K562 (cell line): Measurements from ENCODE around the gene LGALS12. TPM values are rescaled to one million over a fixed set of nuclear protein-coding genes. Genes with fewer than 3 reads are reported as not detected.

Experiments used
- CREM ChIP-seq: IDR thresholded peaks from 2 replicates; pipeline ENCODE4 v1.6.1; 2014; ENCODE audit warnings: antibody characterized with exemption, low read depth
- JUND ChIP-seq, 2 experiments: IDR thresholded peaks; 2 replicates in 1 of 2; 3 replicates in 1 of 2; pipeline ENCODE4 v1.6.1; 2011; ENCODE audit warnings: borderline replicate concordance in 2 of 2, low read depth in 2 of 2, low read length in 2 of 2, improper control_type of control experiment in 1 of 2, missing biosample characterization in 1 of 2, missing genetic modification characterization in 1 of 2, missing genetic modification reagents in 1 of 2
- RCOR1 ChIP-seq, 2 experiments: IDR thresholded peaks; 2 replicates each; pipeline ENCODE4 v1.6.1; 2012; ENCODE audit warnings: low read depth in 2 of 2, low read length in 2 of 2, borderline replicate concordance in 1 of 2, improper control_type of control experiment in 1 of 2
- ZBTB12 ChIP-seq: fragments of 250-450 bp; sonication (Bioruptor Pico); IDR thresholded peaks from 2 replicates; pipeline ENCODE4 v1.4.0; 2020
- polyA plus RNA-seq, 8 experiments: library from polyadenylated mRNA; depleted of rRNA in 4 of 8; stranded (reverse) in 5 of 8; unstranded in 3 of 8; fragments of >200 nt; fragmentation: Nextera tagmentation in 2 of 8; fragmentation: Illumina TruSeq in 1 of 8; extraction: Ambion mirVana in 2 of 8; extraction: Trizol in 1 of 8; gene quantifications; 2 replicates each; pipeline versions ENCODE4 v1.2.1 to v1.2.3, GENCODE V29; 2011 to 2014; ENCODE audit warnings: inconsistent platforms in 1 of 8, missing spikeins in 1 of 8
- total RNA-seq, 7 experiments: library from RNA; depleted of rRNA in 6 of 7; stranded (reverse); fragments of >200 nt in 6 of 7; fragmentation: Illumina TruSeq in 2 of 7; extraction: Trizol in 2 of 7; gene quantifications; 2 replicates each; pipeline versions ENCODE4 v1.2.1 to v1.2.3, GENCODE V29; 2011 to 2021; ENCODE audit warnings: low replicate concordance in 1 of 7
- TF ChIP-seq, protein P1 (sequence below), 3 experiments: IDR thresholded peaks in 2 of 3; conservative IDR thresholded peaks in 1 of 3; 2 replicates each; pipeline ENCODE4 v1.5.1; 2011 to 2012; ENCODE audit warnings: low read length in 3 of 3, mild to moderate bottlenecking in 3 of 3, control low read depth in 2 of 3, improper control_type of control experiment in 1 of 3, inconsistent platforms in 1 of 3, low read depth in 1 of 3, mixed read lengths in 1 of 3, moderate library complexity in 1 of 3; ENCODE audit not compliant: insufficient read depth in 2 of 3
- TF ChIP-seq, protein P2 (sequence below), 2 experiments: fragments of 450-650 bp; formaldehyde crosslinking in 1 of 2; IDR thresholded peaks; 2 replicates each; pipeline versions ENCODE4 v1.4.0 to v1.6.1; 2014 to 2020; ENCODE audit warnings: mild to moderate bottlenecking in 2 of 2, borderline replicate concordance in 1 of 2, low read depth in 1 of 2
- TF ChIP-seq, protein P3 (sequence below): fragments of 450-650 bp; formaldehyde crosslinking; IDR thresholded peaks from 2 replicates; pipeline ENCODE4 v1.4.0; 2020; ENCODE audit warnings: mild to moderate bottlenecking, moderate library complexity

Gene LGALS12
- total and polyA plus RNA-seq, 9 of the 15 experiments (the other 6 are each of a cell fraction or from before 2014, with no cell fraction given), result 0.66 to 8.0 (median 5.0) TPM

DNA sequence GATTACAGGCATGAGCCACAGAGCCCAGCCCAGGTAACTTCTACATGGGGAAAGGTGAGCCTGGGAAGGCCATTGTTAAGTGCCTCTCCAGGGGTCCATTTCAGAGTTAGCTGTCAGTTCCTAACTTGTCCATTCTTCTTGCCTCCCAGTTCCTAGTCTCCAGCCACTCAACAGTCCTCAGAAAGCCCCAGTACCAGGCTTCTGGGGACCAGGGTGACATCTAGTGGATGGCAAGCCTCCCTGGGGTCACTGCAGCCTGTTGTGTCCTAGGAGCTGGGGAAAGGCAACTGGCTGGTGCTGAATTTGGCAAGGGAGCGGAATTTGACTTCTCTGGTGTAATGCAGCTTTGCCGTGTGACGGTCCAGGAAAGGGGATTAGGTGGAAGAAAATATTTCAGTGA lies 2.1 kb downstream of the LGALS12 start (continued):
- TF ChIP-seq, protein P1, sequence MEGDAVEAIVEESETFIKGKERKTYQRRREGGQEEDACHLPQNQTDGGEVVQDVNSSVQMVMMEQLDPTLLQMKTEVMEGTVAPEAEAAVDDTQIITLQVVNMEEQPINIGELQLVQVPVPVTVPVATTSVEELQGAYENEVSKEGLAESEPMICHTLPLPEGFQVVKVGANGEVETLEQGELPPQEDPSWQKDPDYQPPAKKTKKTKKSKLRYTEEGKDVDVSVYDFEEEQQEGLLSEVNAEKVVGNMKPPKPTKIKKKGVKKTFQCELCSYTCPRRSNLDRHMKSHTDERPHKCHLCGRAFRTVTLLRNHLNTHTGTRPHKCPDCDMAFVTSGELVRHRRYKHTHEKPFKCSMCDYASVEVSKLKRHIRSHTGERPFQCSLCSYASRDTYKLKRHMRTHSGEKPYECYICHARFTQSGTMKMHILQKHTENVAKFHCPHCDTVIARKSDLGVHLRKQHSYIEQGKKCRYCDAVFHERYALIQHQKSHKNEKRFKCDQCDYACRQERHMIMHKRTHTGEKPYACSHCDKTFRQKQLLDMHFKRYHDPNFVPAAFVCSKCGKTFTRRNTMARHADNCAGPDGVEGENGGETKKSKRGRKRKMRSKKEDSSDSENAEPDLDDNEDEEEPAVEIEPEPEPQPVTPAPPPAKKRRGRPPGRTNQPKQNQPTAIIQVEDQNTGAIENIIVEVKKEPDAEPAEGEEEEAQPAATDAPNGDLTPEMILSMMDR (IDR thresholded peaks at IDR 0.05 in 2 of 3, conservative IDR thresholded peaks at IDR 0.05 in 1 of 3; ENCODE audit: insufficient read depth in 2 of 3, low read depth in 1 of 3, low read length in 3 of 3), result peak; percentile 75 to 89 (median 85)
- TF ChIP-seq, protein P2, sequence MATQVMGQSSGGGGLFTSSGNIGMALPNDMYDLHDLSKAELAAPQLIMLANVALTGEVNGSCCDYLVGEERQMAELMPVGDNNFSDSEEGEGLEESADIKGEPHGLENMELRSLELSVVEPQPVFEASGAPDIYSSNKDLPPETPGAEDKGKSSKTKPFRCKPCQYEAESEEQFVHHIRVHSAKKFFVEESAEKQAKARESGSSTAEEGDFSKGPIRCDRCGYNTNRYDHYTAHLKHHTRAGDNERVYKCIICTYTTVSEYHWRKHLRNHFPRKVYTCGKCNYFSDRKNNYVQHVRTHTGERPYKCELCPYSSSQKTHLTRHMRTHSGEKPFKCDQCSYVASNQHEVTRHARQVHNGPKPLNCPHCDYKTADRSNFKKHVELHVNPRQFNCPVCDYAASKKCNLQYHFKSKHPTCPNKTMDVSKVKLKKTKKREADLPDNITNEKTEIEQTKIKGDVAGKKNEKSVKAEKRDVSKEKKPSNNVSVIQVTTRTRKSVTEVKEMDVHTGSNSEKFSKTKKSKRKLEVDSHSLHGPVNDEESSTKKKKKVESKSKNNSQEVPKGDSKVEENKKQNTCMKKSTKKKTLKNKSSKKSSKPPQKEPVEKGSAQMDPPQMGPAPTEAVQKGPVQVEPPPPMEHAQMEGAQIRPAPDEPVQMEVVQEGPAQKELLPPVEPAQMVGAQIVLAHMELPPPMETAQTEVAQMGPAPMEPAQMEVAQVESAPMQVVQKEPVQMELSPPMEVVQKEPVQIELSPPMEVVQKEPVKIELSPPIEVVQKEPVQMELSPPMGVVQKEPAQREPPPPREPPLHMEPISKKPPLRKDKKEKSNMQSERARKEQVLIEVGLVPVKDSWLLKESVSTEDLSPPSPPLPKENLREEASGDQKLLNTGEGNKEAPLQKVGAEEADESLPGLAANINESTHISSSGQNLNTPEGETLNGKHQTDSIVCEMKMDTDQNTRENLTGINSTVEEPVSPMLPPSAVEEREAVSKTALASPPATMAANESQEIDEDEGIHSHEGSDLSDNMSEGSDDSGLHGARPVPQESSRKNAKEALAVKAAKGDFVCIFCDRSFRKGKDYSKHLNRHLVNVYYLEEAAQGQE (IDR thresholded peaks at IDR 0.05; ENCODE audit: borderline replicate concordance), result peak; percentile 85
- TF ChIP-seq, protein P2 (CRISPR knock-in tag; IDR thresholded peaks at IDR 0.05; ENCODE audit: low read depth), result no peak
- TF ChIP-seq, protein P3, sequence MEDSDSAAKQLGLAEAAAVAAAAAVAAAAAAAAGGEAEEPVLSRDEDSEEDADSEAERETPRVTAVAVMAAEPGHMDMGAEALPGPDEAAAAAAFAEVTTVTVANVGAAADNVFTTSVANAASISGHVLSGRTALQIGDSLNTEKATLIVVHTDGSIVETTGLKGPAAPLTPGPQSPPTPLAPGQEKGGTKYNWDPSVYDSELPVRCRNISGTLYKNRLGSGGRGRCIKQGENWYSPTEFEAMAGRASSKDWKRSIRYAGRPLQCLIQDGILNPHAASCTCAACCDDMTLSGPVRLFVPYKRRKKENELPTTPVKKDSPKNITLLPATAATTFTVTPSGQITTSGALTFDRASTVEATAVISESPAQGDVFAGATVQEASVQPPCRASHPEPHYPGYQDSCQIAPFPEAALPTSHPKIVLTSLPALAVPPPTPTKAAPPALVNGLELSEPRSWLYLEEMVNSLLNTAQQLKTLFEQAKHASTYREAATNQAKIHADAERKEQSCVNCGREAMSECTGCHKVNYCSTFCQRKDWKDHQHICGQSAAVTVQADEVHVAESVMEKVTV (CRISPR knock-in tag), result peak; percentile 84
- TF ChIP-seq JUND (IDR thresholded peaks at IDR 0.05; ENCODE audit: borderline replicate concordance, low read depth, low read length) (peak; percentile 28; the same call in 1 of the 2 replicates), JUND (tag; IDR thresholded peaks at IDR 0.05; ENCODE audit: borderline replicate concordance, low read depth, low read length) (no peak; the same call in 2 of the 3 replicates), RCOR1 (IDR thresholded peaks at IDR 0.05; ENCODE audit: borderline replicate concordance in 1 of 2, low read depth in 2 of 2, low read length in 2 of 2) (peak in 1 of 2 experiments; percentile 37; a peak in 1 of 4 replicates), ZBTB12 (CRISPR knock-in tag) (no peak), CREM (0 out of 2 replicates have a peak, but pooled peaks have one; percentile 14)
